ENCODE measurements around the gene ANKRD60.

DNA sequence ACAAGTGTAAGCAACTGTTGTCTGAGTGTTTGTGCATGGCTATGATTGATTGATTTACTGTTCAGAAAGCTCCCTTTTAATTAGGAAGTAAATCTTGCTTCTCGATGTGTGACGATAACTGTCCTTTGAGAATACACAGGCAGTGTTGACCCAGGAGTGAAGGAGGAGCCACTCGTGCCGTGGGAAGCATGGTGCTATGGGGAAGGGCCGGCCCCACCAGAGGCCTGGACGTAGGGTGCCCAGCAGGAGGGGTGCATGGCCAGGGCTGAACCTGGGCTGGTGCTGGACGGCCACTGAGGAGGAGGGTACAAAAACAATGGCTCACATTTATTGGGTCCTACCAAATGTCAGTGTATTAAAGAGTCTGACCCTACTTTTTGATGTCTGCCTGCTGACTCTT lies 60.7 kb downstream of the ANKRD60 start:
- TF ChIP-seq RAD21 (IDR thresholded peaks at IDR 0.05; ENCODE audit: low read depth) (no peak), EGR1 (IDR thresholded peaks at IDR 0.05) (no peak), EP300 (IDR thresholded peaks at IDR 0.05; ENCODE audit: borderline replicate concordance) (no peak), CEBPB (IDR thresholded peaks at IDR 0.05) (no peak)
